ENCODE data around the gene TROAP.
A peak's percentile ranks its signal among the peaks of the same experiment; 100 is the strongest.

DNA sequence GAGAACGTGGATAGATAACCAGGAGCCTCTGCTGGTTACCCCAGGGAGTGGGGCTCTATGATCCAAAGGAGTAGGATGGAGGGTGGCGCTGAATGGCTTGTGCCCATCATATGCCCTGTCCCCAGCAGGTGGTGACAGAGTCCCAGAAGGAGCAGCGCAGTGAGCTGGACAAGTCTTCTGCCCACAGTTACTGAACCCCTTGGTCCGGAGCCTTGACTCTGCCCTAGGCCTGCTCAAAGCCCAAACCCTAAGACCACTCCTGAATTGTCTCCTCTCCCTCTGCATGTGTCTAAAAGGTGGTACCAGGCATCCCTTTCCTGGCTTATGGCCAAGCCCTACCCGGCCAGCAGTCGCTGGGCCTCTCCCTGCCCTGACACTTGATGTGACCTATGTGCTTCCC is 24.9 kb upstream of the TROAP start:
- TF ChIP-seq, protein P1, sequence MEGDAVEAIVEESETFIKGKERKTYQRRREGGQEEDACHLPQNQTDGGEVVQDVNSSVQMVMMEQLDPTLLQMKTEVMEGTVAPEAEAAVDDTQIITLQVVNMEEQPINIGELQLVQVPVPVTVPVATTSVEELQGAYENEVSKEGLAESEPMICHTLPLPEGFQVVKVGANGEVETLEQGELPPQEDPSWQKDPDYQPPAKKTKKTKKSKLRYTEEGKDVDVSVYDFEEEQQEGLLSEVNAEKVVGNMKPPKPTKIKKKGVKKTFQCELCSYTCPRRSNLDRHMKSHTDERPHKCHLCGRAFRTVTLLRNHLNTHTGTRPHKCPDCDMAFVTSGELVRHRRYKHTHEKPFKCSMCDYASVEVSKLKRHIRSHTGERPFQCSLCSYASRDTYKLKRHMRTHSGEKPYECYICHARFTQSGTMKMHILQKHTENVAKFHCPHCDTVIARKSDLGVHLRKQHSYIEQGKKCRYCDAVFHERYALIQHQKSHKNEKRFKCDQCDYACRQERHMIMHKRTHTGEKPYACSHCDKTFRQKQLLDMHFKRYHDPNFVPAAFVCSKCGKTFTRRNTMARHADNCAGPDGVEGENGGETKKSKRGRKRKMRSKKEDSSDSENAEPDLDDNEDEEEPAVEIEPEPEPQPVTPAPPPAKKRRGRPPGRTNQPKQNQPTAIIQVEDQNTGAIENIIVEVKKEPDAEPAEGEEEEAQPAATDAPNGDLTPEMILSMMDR (IDR thresholded peaks at IDR 0.05) = peak in 2 of 6 experiments; percentile 25 to 31
- TF ChIP-seq POLR2A (IDR thresholded peaks at IDR 0.05) = no peak
